VCaP (cell line): ENCODE measurements around the gene SMG9.

Source experiments
- H3K27ac ChIP-seq: fragments of 450-650 bp; 2 replicates; pipeline ENCODE4 v1.5.1; 2017
- CTCF ChIP-seq: fragments of 450-650 bp; conservative IDR thresholded peaks from 2 replicates; pipeline ENCODE4 v1.5.1; 2017; ENCODE audit warnings: mild to moderate bottlenecking, moderate library complexity

The SMG9 gene

GRCh38 chr19:43726736-43727592, 27.8 kb downstream of the SMG9 start:
- no peak overlapping the region for H3K27ac ChIP-seq

GRCh38 chr19:43725468-43725867, 29.3 kb downstream of the SMG9 start:
- no peak for TF ChIP-seq CTCF
- no peak overlapping the region for H3K27ac ChIP-seq

More at GRCh38 chr19:43726736-43727592, 27.8 kb downstream of the SMG9 start:
- TF ChIP-seq CTCF = no peak

GRCh38 chr19:43724896-43725295, 29.9 kb downstream of the SMG9 start:
- no peak overlapping the region for H3K27ac ChIP-seq
- no peak for TF ChIP-seq CTCF

GRCh38 chr19:43723588-43723987, 31.2 kb downstream of the SMG9 start:
- peak; percentile 22; the same call in 1 of the 2 replicates for TF ChIP-seq CTCF
- no peak overlapping the region for H3K27ac ChIP-seq

- no peak overlapping the region for H3K27ac ChIP-seq
- no peak for TF ChIP-seq CTCF
Observed at GRCh38 chr19:43721469-43722048, 33.2 kb downstream of the SMG9 start.

GRCh38 chr19:43720936-43721335, 33.8 kb downstream of the SMG9 start:
- TF ChIP-seq CTCF = no peak
- H3K27ac ChIP-seq = no peak overlapping the region

- TF ChIP-seq CTCF = no peak
- no peak overlapping the region for H3K27ac ChIP-seq
Observed at GRCh38 chr19:43719918-43720317, 34.8 kb downstream of the SMG9 start.
